GM19239 (cell line): ENCODE data around the gene CITED4.

ENCODE experiments used
- DNase-seq: peaks from one replicate; pipeline ENCODE4 v3.0.0; 2011; ENCODE audit warnings: low spot score; ENCODE audit not compliant: insufficient read length
- FAIRE-seq: peaks from 2 replicates; lab custom pipeline; 2011; peaks lifted over from hg19 to GRCh38; lab: Jason Lieb, UNC

CITED4 gene

GRCh38 chr1:40856116-40856515 is 6.0 kb downstream of the CITED4 start:
- FAIRE-seq: no peak
- DNase-seq: no peak

GRCh38 chr1:40855513-40855912 is 6.7 kb downstream of the CITED4 start:
- no peak for DNase-seq
- no peak for FAIRE-seq

GRCh38 chr1:40853885-40854170 is 8.3 kb downstream of the CITED4 start:
- no peak for FAIRE-seq
- no peak for DNase-seq

GRCh38 chr1:40853113-40853884 is 8.9 kb downstream of the CITED4 start:
- FAIRE-seq (no peak), DNase-seq (no peak)

- DNase-seq (no peak), FAIRE-seq (no peak)
These were observed 10.5 kb downstream of the CITED4 start for GRCh38 chr1:40851643-40852042.

- DNase-seq (peak; percentile 64), FAIRE-seq (peak; percentile 88)
These were observed 12.2 kb downstream of the CITED4 start for GRCh38 chr1:40849801-40850592.

- DNase-seq (no peak), FAIRE-seq (no peak)
These were observed 13.5 kb downstream of the CITED4 start for GRCh38 chr1:40848530-40849189.

- FAIRE-seq (no peak), DNase-seq (no peak)
These were observed 15.0 kb downstream of the CITED4 start for GRCh38 chr1:40847023-40847745.

GRCh38 chr1:40845895-40846294 is 16.3 kb downstream of the CITED4 start:
- FAIRE-seq: no peak
- DNase-seq: no peak

- FAIRE-seq: peak; percentile 52
- no peak for DNase-seq
These were observed 17.0 kb downstream of the CITED4 start for GRCh38 chr1:40844887-40845878.

- FAIRE-seq (no peak), DNase-seq (no peak)
These were observed 18.1 kb downstream of the CITED4 start for GRCh38 chr1:40844079-40844478.

GRCh38 chr1:40842691-40843090 is 19.5 kb downstream of the CITED4 start:
- DNase-seq: no peak
- FAIRE-seq: no peak

GRCh38 chr1:40842207-40842606 is 20.0 kb downstream of the CITED4 start:
- no peak for FAIRE-seq
- no peak for DNase-seq

- DNase-seq: no peak
- FAIRE-seq: no peak
These were observed 20.6 kb downstream of the CITED4 start for GRCh38 chr1:40841602-40842001.

GRCh38 chr1:40840526-40841323 is 21.4 kb downstream of the CITED4 start:
- FAIRE-seq (no peak), DNase-seq (no peak)

- FAIRE-seq: no peak
- no peak for DNase-seq
These were observed 22.2 kb downstream of the CITED4 start for GRCh38 chr1:40839943-40840335.

GRCh38 chr1:40838980-40839942 is 22.9 kb downstream of the CITED4 start:
- no peak for DNase-seq
- FAIRE-seq: no peak
